Lung (tissue), 12 donors: ENCODE results near the gene TGM1. TPM values are rescaled to one million over a fixed set of nuclear protein-coding genes. Genes with fewer than 3 reads are reported as not detected.

ENCODE experiments used
- ATAC-seq: fragments of 200-7000 bp; cut with Tn5 transposase; one replicate; pipeline ENCODE4 v1.9.1; 2020; ENCODE audit warnings: moderate number of reproducible peaks; ENCODE audit not compliant: insufficient read depth, low FRiP score
- DNase-seq, 3 donors: peaks; one replicate each; pipeline ENCODE4 v3.0.0-alpha.2; 2013 to 2017
- H3K27ac ChIP-seq, 2 donors: one replicate each; pipeline ENCODE4 v1.5.1; 2013; ENCODE audit warnings: mild to moderate bottlenecking in 2 of 2, moderate library complexity in 2 of 2, control low read depth in 1 of 2, inconsistent platforms in 1 of 2, low read depth in 1 of 2, low read length in 1 of 2
- H3K27me3 ChIP-seq, 3 donors: one replicate each; pipeline ENCODE4 v1.5.1; 2013; ENCODE audit warnings: low read length in 2 of 3; ENCODE audit not compliant: control insufficient read depth in 3 of 3, insufficient read depth in 3 of 3
- H3K36me3 ChIP-seq, 4 donors: one replicate each; pipeline ENCODE4 v1.5.1; 2013; ENCODE audit warnings: low read length in 4 of 4, mild to moderate bottlenecking in 1 of 4, moderate library complexity in 1 of 4; ENCODE audit not compliant: control insufficient read depth in 4 of 4, insufficient read depth in 4 of 4
- H3K4me1 ChIP-seq, 5 donors: one replicate each; pipeline ENCODE4 v1.5.1; 2013; ENCODE audit warnings: low read length in 5 of 5, mild to moderate bottlenecking in 2 of 5, moderate library complexity in 1 of 5; ENCODE audit not compliant: control insufficient read depth in 5 of 5, insufficient read depth in 5 of 5
- H3K4me3 ChIP-seq: one replicate; pipeline ENCODE4 v1.5.1; 2013; ENCODE audit warnings: mild to moderate bottlenecking, control low read depth, moderate library complexity
- H3K9ac ChIP-seq, 2 donors: one replicate each; pipeline ENCODE4 v1.5.1; 2013; ENCODE audit warnings: low read length in 2 of 2, control low read depth in 1 of 2; ENCODE audit not compliant: insufficient read depth in 1 of 2
- H3K9me3 ChIP-seq, 4 donors: one replicate each; pipeline ENCODE4 v1.5.1; 2013; ENCODE audit warnings: low read length in 3 of 4, mild to moderate bottlenecking in 1 of 4, moderate library complexity in 1 of 4; ENCODE audit not compliant: control insufficient read depth in 4 of 4, insufficient read depth in 3 of 4
- CTCF ChIP-seq: IDR thresholded peaks from 2 replicates; pipeline ENCODE4 v1.5.1; 2012; ENCODE audit warnings: mild to moderate bottlenecking; ENCODE audit errors: control extremely low read depth, extremely low read depth
- WGBS, 2 donors: extraction: QIAGEN DNeasy Blood & Tissue Kit; methylation state at CpG; one replicate each; pipeline ENCODE4 v1.1.7; 2013; 5-methylcytosine and 5-hydroxymethylcytosine counted together
- polyA plus RNA-seq, 2 donors: library from polyadenylated mRNA; stranded (reverse); fragments of 200-250 nt; gene quantifications; one replicate each; pipeline ENCODE4 v1.2.1, GENCODE V29; 2013
- total RNA-seq, 2 donors: library from RNA; depleted of rRNA in 1 of 2; stranded (reverse); fragments of >200 nt in 1 of 2; gene quantifications; one replicate each; pipeline ENCODE4 v1.2.1, GENCODE V29; 2014 to 2021
- donor health status: control.
- donor health status: control.
- donor health status: Bipolar disorder and iron deficiency.
- donor health status: healthy.
- donor health status: DM: yes; HTN: yes; CAD: no.

Gene TGM1
- total and polyA plus RNA-seq, 4 donors, result 1.9 to 11.3 (median 9.3) TPM

DNA sequence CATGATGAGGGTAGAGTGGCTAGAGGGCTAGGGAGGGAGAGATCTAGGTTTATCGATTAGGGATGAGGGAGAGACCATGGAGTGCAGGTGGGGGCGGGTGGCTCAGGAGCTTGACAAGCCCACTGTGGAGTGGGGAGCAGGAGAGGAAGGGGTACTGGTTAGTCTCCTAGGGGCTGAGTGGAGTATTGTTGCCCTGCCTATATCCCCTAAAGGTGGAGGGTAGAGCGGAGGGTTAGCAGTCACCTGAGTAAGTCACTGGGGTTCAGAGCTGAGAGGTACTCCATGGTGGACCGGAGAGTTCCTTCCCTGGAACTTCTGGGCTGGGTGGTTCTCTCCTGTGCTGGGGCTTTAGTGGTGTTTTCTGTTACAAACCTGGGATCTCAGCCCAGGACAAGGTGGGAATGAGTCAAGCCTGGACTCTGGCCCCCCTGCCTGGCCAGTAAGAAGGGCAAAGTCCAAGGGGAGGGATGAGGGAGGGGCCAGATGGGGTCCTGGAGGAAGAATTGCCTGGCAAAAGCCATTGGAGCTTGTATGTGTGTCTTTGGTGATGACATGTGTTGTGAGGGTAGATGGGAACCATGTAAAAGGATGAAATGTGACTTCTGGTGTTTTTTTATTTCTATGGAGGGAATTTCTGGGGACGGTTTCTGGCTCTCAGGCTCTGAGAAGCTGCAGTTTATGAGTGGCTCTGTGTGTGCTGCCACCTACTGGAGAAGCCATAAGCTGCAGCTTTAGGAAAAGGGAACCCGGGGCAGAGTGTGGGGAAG lies 44.8 kb upstream of the TGM1 start, which contains the start of gene CIDEB:
TSS of gene CIDEB (minus strand) at position 403 of the 767 bp plus-strand sequence. CDS start at position 284, 119 bp downstream.
- no peaks in the 10 kb centered on the region for H3K9me3 ChIP-seq
- H3K4me3 ChIP-seq, result no peak within 1 kb of the TSS
- no peaks in the 10 kb centered on the region for H3K27me3 ChIP-seq
- H3K36me3 ChIP-seq, result peaks cover 11 to 44% (median 38%) of the 10 kb centered on the region in 4 donors
- ATAC-seq, result no peak
- peak; percentile 77 for TF ChIP-seq CTCF
- 62 to 64% methylated on average over 6 of the region's 6 CpGs for WGBS, 2 donors
- H3K9ac ChIP-seq, result no peak within 1 kb of the TSS
- peaks cover 4 to 24% (median 9%) of the 10 kb centered on the region in 5 donors for H3K4me1 ChIP-seq
- peak; percentile 56 to 67 (median 58) for DNase-seq
- no peak within 1 kb of the TSS for H3K27ac ChIP-seq

DNA sequence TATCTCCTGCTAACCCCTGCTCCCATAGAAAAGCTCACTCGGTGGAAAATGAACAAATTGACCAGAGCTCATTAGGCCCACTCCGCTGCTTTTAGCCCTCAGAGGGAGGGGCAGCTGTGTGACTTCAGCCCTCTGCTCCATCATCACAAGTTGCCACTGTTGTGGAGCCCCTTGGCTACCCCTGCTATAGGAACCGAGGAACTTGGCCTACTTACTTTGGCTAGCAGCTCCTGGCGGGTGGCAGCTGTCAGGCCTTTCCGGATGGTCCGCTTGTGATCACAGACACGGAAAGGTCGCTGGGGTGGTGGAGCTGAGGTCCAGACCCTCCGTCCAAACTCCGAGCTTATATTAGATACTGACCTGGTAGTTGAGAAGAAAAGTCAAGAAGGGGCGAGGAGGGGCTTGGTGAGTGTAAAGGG lies 44.2 kb upstream of the TGM1 start:
- DNase-seq (no peak), ATAC-seq (no peak)
- H3K9me3 ChIP-seq, result no peaks in the 10 kb centered on the region
- 85 to 87% methylated on average over 11 of the region's 11 CpGs for WGBS, 2 donors
- no peak overlapping the region for H3K9ac ChIP-seq
- H3K27ac ChIP-seq, result no peak overlapping the region
- no peak for TF ChIP-seq CTCF
- peaks cover 4 to 23% (median 9%) of the 10 kb centered on the region in 5 donors for H3K4me1 ChIP-seq
- H3K4me3 ChIP-seq, result no peak overlapping the region
- H3K27me3 ChIP-seq, result no peaks in the 10 kb centered on the region
- H3K36me3 ChIP-seq, result peaks cover 11 to 50% (median 43%) of the 10 kb centered on the region in 4 donors

DNA sequence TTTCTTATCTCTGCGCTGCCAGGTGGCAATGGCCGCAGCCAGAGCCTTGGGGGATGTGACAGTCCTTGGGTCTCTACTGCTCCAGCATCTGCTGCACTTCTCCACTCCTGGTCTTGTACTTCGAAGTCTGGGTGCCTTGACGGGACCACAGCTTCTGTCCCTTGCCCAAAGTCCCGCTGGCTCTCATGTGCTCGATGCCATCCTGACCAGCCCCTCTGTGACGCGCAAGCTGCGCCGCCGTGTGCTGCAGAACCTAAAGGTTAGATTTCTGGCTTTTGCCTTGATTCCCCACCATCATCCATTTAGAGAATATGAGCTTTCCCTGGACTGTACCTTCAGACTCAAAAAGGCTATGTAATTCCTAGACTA lies 41.0 kb upstream of the TGM1 start:
- H3K36me3 ChIP-seq, result peaks cover 11 to 56% (median 50%) of the 10 kb centered on the region in 4 donors
- TF ChIP-seq CTCF, result no peak
- H3K27ac ChIP-seq, result no peak overlapping the region
- no peak overlapping the region for H3K4me3 ChIP-seq
- no peaks in the 10 kb centered on the region for H3K27me3 ChIP-seq
- peaks cover 0 to 15% (median 10%) of the 10 kb centered on the region in 5 donors for H3K4me1 ChIP-seq
- ATAC-seq (no peak), DNase-seq (no peak)
- WGBS, 2 donors, result 98% methylated on average over 11 of the region's 11 CpGs
- H3K9me3 ChIP-seq, result no peaks in the 10 kb centered on the region
- H3K9ac ChIP-seq, result no peak overlapping the region
